ENCODE results near the gene RNF208. TPM values are rescaled to one million over a fixed set of nuclear protein-coding genes. Genes with fewer than 3 reads are reported as not detected.

The RNF208 gene
- total RNA-seq, 1 donor from 2014 or later, result 5.8 TPM

- DNase-seq (no peak), ATAC-seq (no peak)
- no peak for TF ChIP-seq CTCF (IDR thresholded peaks at IDR 0.05)
- no peaks in the 10 kb centered on the region for H3K9me3 ChIP-seq
- peaks cover 14% of the 10 kb centered on the region for H3K36me3 ChIP-seq
- H3K4me1 ChIP-seq, result peaks cover 50% of the 10 kb centered on the region
- peak overlapping the region; percentile 24 for H3K27ac ChIP-seq
- H3K4me3 ChIP-seq, result no peak overlapping the region
- H3K27me3 ChIP-seq (ENCODE audit: low read depth), result peaks cover 15% of the 10 kb centered on the region
- intact Hi-C loops (cut with DNase I), result no loop called here
Measured at GRCh38 chr9:137237759-137238726, 16.0 kb upstream of the RNF208 start.

GRCh38 chr9:137236936-137237421 is 14.9 kb upstream of the RNF208 start:
- H3K9me3 ChIP-seq, result no peaks in the 10 kb centered on the region
- H3K4me3 ChIP-seq, result no peak overlapping the region
- no peak for TF ChIP-seq CTCF (IDR thresholded peaks at IDR 0.05)
- peaks cover 39% of the 10 kb centered on the region for H3K4me1 ChIP-seq
- no peak overlapping the region for H3K27ac ChIP-seq
- H3K36me3 ChIP-seq, result peaks cover 3% of the 10 kb centered on the region
- DNase-seq (no peak), ATAC-seq (no peak)
- intact Hi-C loops (cut with DNase I), result no loop called here
- H3K27me3 ChIP-seq (ENCODE audit: low read depth), result peaks cover 26% of the 10 kb centered on the region

- intact Hi-C loops (cut with DNase I), result no loop called here
- H3K4me3 ChIP-seq, result peak overlapping the region; percentile 17
- no peaks in the 10 kb centered on the region for H3K9me3 ChIP-seq
- peak; percentile 96 for TF ChIP-seq CTCF (IDR thresholded peaks at IDR 0.05)
- peaks cover 32% of the 10 kb centered on the region for H3K27me3 ChIP-seq (ENCODE audit: low read depth)
- no peak overlapping the region for H3K27ac ChIP-seq
- peak; percentile 93 for DNase-seq
- no peaks in the 10 kb centered on the region for H3K36me3 ChIP-seq
- H3K4me1 ChIP-seq, result peaks cover 37% of the 10 kb centered on the region
- peak; percentile 60 to 68 for ATAC-seq
Measured at GRCh38 chr9:137236238-137236935, 14.3 kb upstream of the RNF208 start.

- intact Hi-C loops (cut with DNase I), result no loop called here
- ATAC-seq, result no peak
- H3K27ac ChIP-seq, result no peak overlapping the region
- H3K4me1 ChIP-seq, result peaks cover 37% of the 10 kb centered on the region
- H3K27me3 ChIP-seq (ENCODE audit: low read depth), result peaks cover 39% of the 10 kb centered on the region
- no peak for TF ChIP-seq CTCF (IDR thresholded peaks at IDR 0.05)
- peak overlapping the region; percentile 8 for H3K4me3 ChIP-seq
- H3K9me3 ChIP-seq, result no peaks in the 10 kb centered on the region
- no peak for DNase-seq
- H3K36me3 ChIP-seq, result no peaks in the 10 kb centered on the region
Measured at GRCh38 chr9:137235424-137236237, 13.6 kb upstream of the RNF208 start.

Data from lower lobe of right lung (tissue), 2 donors.